MCF 10A (cell line): ENCODE data around the gene SENP6. TPM values are rescaled to one million over a fixed set of nuclear protein-coding genes. Genes with fewer than 3 reads are reported as not detected.
"Not testable (repeated sequence)": the region's sequence is repeated elsewhere in the genome, so short reads cannot be mapped to it uniquely, and the experiment has no call there.

ENCODE experiments used
- BruUV-seq: library from RNA; stranded (reverse); fragments of 400-500 nt; replicated peaks from 2 replicates; lab custom pipeline; 2021; lab: Mats Ljungman, UMichigan
- CTCF ChIA-PET: fragments of 300-600 bp; sonication (Branson Sonifier 250); formaldehyde crosslinking; extraction: SDS; loops from one replicate; lab custom pipeline; 2021; ENCODE audit warnings: antibody characterized with exemption, inconsistent platforms; lab: Yijun Ruan, JAX
- POLR2A ChIA-PET: fragments of 300-600, 350-650 bp; sonication (Branson Sonifier 250); formaldehyde crosslinking; extraction: SDS; loops from one replicate; lab custom pipeline; 2020; ENCODE audit warnings: antibody characterized with exemption, inconsistent platforms; lab: Yijun Ruan, JAX
- DNase-seq: peaks from one replicate; pipeline ENCODE4 v3.0.0-alpha.2; 2018; ENCODE audit not compliant: unreplicated experiment
- H3K27ac Mint-ChIP-seq: one replicate; pipeline ENCODE4 v1.8.0; 2022; ENCODE audit warnings: mild to moderate bottlenecking, low read depth, mixed read lengths; ENCODE audit not compliant: unreplicated experiment
- H3K27me3 Mint-ChIP-seq: one replicate; pipeline ENCODE4 v1.8.0; 2022; ENCODE audit warnings: mixed read lengths; ENCODE audit not compliant: insufficient read depth, unreplicated experiment
- H3K36me3 Mint-ChIP-seq: one replicate; pipeline ENCODE4 v1.8.0; 2022; ENCODE audit warnings: mild to moderate bottlenecking, moderate library complexity, mixed read lengths; ENCODE audit not compliant: insufficient read depth, unreplicated experiment
- H3K4me1 Mint-ChIP-seq: one replicate; pipeline ENCODE4 v1.8.0; 2022; ENCODE audit warnings: mixed read lengths; ENCODE audit not compliant: insufficient read depth, unreplicated experiment
- H3K4me3 Mint-ChIP-seq: one replicate; pipeline ENCODE4 v1.8.0; 2022; ENCODE audit warnings: mild to moderate bottlenecking, moderate library complexity, mixed read lengths; ENCODE audit not compliant: unreplicated experiment
- H3K9me3 Mint-ChIP-seq: one replicate; pipeline ENCODE4 v1.8.0; 2022; ENCODE audit warnings: mixed read lengths; ENCODE audit not compliant: unreplicated experiment
- CTCF ChIP-seq: fragments of 200-600 bp; IDR thresholded peaks from one replicate; pipeline ENCODE4 v1.8.0; 2022; ENCODE audit warnings: antibody characterized with exemption, mild to moderate bottlenecking; ENCODE audit not compliant: unreplicated experiment
- intact Hi-C: fragments of 100-400 bp; cut with micrococcal nuclease; formaldehyde crosslinking; loops from 2 replicates; pipeline ENCODE4 v1.14.1; 2022
- total RNA-seq: library from RNA; stranded (reverse); gene quantifications from 2 replicates; pipeline ENCODE4 v1.2.3, GENCODE V29; 2022

The SENP6 gene
- total RNA-seq, 1 experiment from 2014 or later = 101 TPM

GRCh38 chr6:75676377-75676776, 74.7 kb downstream of the SENP6 start:
- Mint-ChIP-seq H3K9me3 (peaks cover 3% of the 10 kb centered on the region), H3K4me3 (no peak overlapping the region), H3K4me1 (no peaks in the 10 kb centered on the region), H3K27me3 (no peaks in the 10 kb centered on the region), H3K36me3 (peaks cover 85% of the 10 kb centered on the region), H3K27ac (no peak overlapping the region)
- no peak for TF ChIP-seq CTCF
- DNase-seq = no peak
- BruUV-seq = no TSS peak
- intact Hi-C loops = no loop called here
- ChIA-PET CTCF (no interaction called here), POLR2A (no interaction called here)

- H3K27ac Mint-ChIP-seq = not testable (repeated sequence)
These were observed 80.9 kb downstream of the SENP6 start for GRCh38 chr6:75682548-75682947.

GRCh38 chr6:75683005-75683404, 81.3 kb downstream of the SENP6 start:
- POLR2A ChIA-PET, DNase-seq, H3K4me1 Mint-ChIP-seq, intact Hi-C loops, CTCF ChIA-PET, H3K27me3 Mint-ChIP-seq, H3K4me3 Mint-ChIP-seq, BruUV-seq, H3K27ac Mint-ChIP-seq: not testable (repeated sequence)
- H3K9me3 Mint-ChIP-seq = peaks cover 11% of the 10 kb centered on the region
- H3K36me3 Mint-ChIP-seq = peaks cover 98% of the 10 kb centered on the region

More at GRCh38 chr6:75682548-75682947, 80.9 kb downstream of the SENP6 start:
- DNase-seq, intact Hi-C loops, BruUV-seq, CTCF ChIA-PET, H3K4me3 Mint-ChIP-seq, POLR2A ChIA-PET, H3K27me3 Mint-ChIP-seq, H3K4me1 Mint-ChIP-seq: not testable (repeated sequence)
- Mint-ChIP-seq H3K36me3 (peaks cover 98% of the 10 kb centered on the region), H3K9me3 (peaks cover 11% of the 10 kb centered on the region)

- H3K4me1 Mint-ChIP-seq, BruUV-seq, H3K27ac Mint-ChIP-seq, CTCF ChIA-PET, H3K9me3 Mint-ChIP-seq, intact Hi-C loops, DNase-seq, H3K4me3 Mint-ChIP-seq, H3K27me3 Mint-ChIP-seq: not testable (repeated sequence)
- H3K36me3 Mint-ChIP-seq = peaks cover 88% of the 10 kb centered on the region
- POLR2A ChIA-PET = interaction anchor here (0.6 to 1.0 kb wide), 2 partner anchors 21 to 22 kb away, joined by 3 to 4 read pairs; no protein-coding TSS in a partner anchor
These were observed 85.9 kb downstream of the SENP6 start for GRCh38 chr6:75687535-75687934.

- POLR2A ChIA-PET = interaction anchor here (1.0 kb wide), 1 partner anchor 21 kb away, joined by 3 read pairs; no protein-coding TSS in a partner anchor
- DNase-seq, H3K4me1 Mint-ChIP-seq, intact Hi-C loops, H3K9me3 Mint-ChIP-seq, H3K4me3 Mint-ChIP-seq, H3K27ac Mint-ChIP-seq, CTCF ChIA-PET, BruUV-seq, H3K27me3 Mint-ChIP-seq: not testable (repeated sequence)
- H3K36me3 Mint-ChIP-seq = peaks cover 88% of the 10 kb centered on the region
These were observed 86.3 kb downstream of the SENP6 start for GRCh38 chr6:75687937-75688336.

- no peaks in the 10 kb centered on the region for H3K9me3 Mint-ChIP-seq
- H3K4me1 Mint-ChIP-seq = no peaks in the 10 kb centered on the region
- no peak for DNase-seq
- ChIA-PET POLR2A (interaction anchor here (0.6 kb wide), 1 partner anchor 36 kb away, joined by 3 read pairs; no protein-coding TSS in a partner anchor), CTCF (interaction anchor here (0.8 to 1.4 kb wide), 2 partner anchors 9 to 76 kb away, joined by 3 to 4 read pairs; no protein-coding TSS in a partner anchor)
- H3K4me3 Mint-ChIP-seq = no peak overlapping the region
- no peak overlapping the region for H3K27ac Mint-ChIP-seq
- intact Hi-C loops = no loop called here
- BruUV-seq = no TSS peak
- H3K36me3 Mint-ChIP-seq = peaks cover 89% of the 10 kb centered on the region
- no peak for TF ChIP-seq CTCF
- no peaks in the 10 kb centered on the region for H3K27me3 Mint-ChIP-seq
These were observed 87.9 kb downstream of the SENP6 start for GRCh38 chr6:75689576-75689975.
